Spleen (tissue), 11 donors: ENCODE measurements around the gene GNAT1. TPM values are rescaled to one million over a fixed set of nuclear protein-coding genes. Genes with fewer than 3 reads are reported as not detected.
A peak's percentile ranks its signal among the peaks of the same experiment; 100 is the strongest.

ENCODE experiments used
- DNase-seq: peaks from one replicate; pipeline ENCODE4 v3.0.0-alpha.2; 2020
- H3K27ac ChIP-seq, 8 donors: fragments of 200-600 bp; sonication (generic) in 7 of 8; 1 replicate in 4 of 8; 2 replicates in 4 of 8; pipeline versions ENCODE4 v1.5.0 to v1.8.0; 2016 to 2021; ENCODE audit warnings: inconsistent platforms in 4 of 8, mild to moderate bottlenecking in 4 of 8, moderate library complexity in 1 of 8
- H3K27me3 ChIP-seq, 7 donors: fragments of 200-600 bp; sonication (generic) in 6 of 7; replicated peaks in 1 of 7; 1 replicate in 4 of 7; 2 replicates in 3 of 7; pipeline versions ENCODE4 v1.5.0 to v1.8.0; 2016 to 2021; ENCODE audit warnings: inconsistent platforms in 3 of 7, mild to moderate bottlenecking in 1 of 7
- H3K36me3 ChIP-seq, 6 donors: fragments of 200-600 bp; sonication (generic) in 5 of 6; 1 replicate in 4 of 6; 2 replicates in 2 of 6; pipeline versions ENCODE4 v1.5.0 to v1.8.0; 2016 to 2021; ENCODE audit warnings: inconsistent platforms in 2 of 6
- H3K4me1 ChIP-seq, 6 donors: fragments of 200-600 bp; sonication (generic) in 5 of 6; 1 replicate in 3 of 6; 2 replicates in 3 of 6; pipeline versions ENCODE4 v1.5.0 to v1.8.0; 2016 to 2021; ENCODE audit warnings: inconsistent platforms in 3 of 6
- H3K4me3 ChIP-seq, 8 donors: fragments of 200-600 bp; sonication (generic) in 7 of 8; 1 replicate in 4 of 8; 2 replicates in 4 of 8; pipeline versions ENCODE4 v1.5.0 to v1.8.0; 2016 to 2021; ENCODE audit warnings: inconsistent platforms in 4 of 8, mild to moderate bottlenecking in 4 of 8, moderate library complexity in 2 of 8
- H3K9me3 ChIP-seq, 8 donors: fragments of 200-600 bp; sonication (generic) in 7 of 8; 1 replicate in 4 of 8; 2 replicates in 4 of 8; pipeline versions ENCODE4 v1.5.0 to v1.8.0; 2016 to 2021; ENCODE audit warnings: inconsistent platforms in 4 of 8
- CTCF ChIP-seq, 11 experiments: fragments of 200-600 bp in 7 of 11; fragments of 450-650 bp in 4 of 11; sonication (generic) in 4 of 11; IDR thresholded peaks in 8 of 11; conservative IDR thresholded peaks in 3 of 11; 1 replicate in 7 of 11; 2 replicates in 4 of 11; pipeline versions ENCODE4 v1.4.0 to v1.8.0; 2016 to 2021; ENCODE audit warnings: antibody characterized with exemption in 11 of 11, inconsistent platforms in 4 of 11, mild to moderate bottlenecking in 1 of 11
- POLR2A ChIP-seq, 3 donors: fragments of 450-650 bp; IDR thresholded peaks; one replicate each; pipeline ENCODE4 v1.5.1; 2017; ENCODE audit warnings: antibody characterized with exemption in 3 of 3, mild to moderate bottlenecking in 1 of 3
- POLR2AphosphoS5 ChIP-seq, 3 donors: sonication (generic); formaldehyde crosslinking; IDR thresholded peaks; one replicate each; pipeline ENCODE4 v1.5.1; 2017; ENCODE audit warnings: antibody characterized with exemption in 3 of 3
- WGBS, 5 donors: extraction: QIAGEN DNeasy Blood & Tissue Kit in 3 of 5; methylation state at CpG; one replicate each; pipeline versions ENCODE4 v1.1.5 to v1.1.7; 2013 to 2018; 5-methylcytosine and 5-hydroxymethylcytosine counted together
- intact Hi-C: fragments of 100-400 bp; cut with DNase I; formaldehyde crosslinking; loops from one replicate; pipeline ENCODE4 v1.15.0; 2023; ENCODE audit warnings: low total_unique reads
- polyA plus RNA-seq, 3 donors: library from polyadenylated mRNA; stranded (reverse); fragments of 200-250 nt; gene quantifications; one replicate each; pipeline ENCODE4 v1.2.1, GENCODE V29; 2013
- total RNA-seq, 7 donors: library from RNA; depleted of rRNA in 3 of 7; stranded (reverse); fragments of >200 nt in 3 of 7; fragmentation: NEBNext Ultra II Directional in 4 of 7; extraction: Animal tissue kit (Norgen Biotek cat#: 25700) in 4 of 7; gene quantifications; one replicate each; pipeline versions ENCODE4 v1.1.0 to v1.2.1, GENCODE V29; 2016 to 2021
- donor health status: healthy with polysubstance abuse.
- donor health status: DM: no; HTN: no; CAD: no; lungs with moderate emphysema.
- donor health status: DM: no; HTN: no; CAD: no.
- donor health status: Bipolar disorder and iron deficiency.
- donor health status: healthy.
- donor health status: DM: no; HTN: no; CAD: no.
- donor health status: DM: yes; HTN: yes; CAD: no.

Gene GNAT1
- total and polyA plus RNA-seq, 10 donors, result 0.05 to 0.44 (median 0.18) TPM; not detected in 7

DNA sequence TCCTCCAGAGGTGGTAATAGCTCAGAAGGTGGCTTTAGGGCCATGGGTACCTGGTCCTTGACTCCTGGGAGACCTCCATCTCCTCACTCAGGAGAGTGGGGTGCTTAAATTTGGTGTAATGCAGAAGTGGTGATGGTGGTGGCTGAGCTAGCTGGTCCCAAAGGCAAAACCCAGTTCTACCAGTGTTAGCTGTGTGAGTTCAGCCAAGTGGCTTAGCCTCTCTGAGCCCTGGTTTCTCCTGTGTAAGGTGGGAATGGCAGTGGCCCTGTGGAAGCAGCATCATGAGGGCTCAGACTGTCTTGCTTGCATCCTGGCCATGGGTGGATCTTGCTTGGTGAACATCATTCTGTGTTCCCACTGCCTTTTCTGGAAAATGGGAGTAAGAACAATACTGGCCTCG, 26.9 kb upstream of the GNAT1 start:
- H3K27ac ChIP-seq, result peak overlapping the region in 5 of 8 donors; percentile 73 to 82 (median 77)
- H3K4me1 ChIP-seq, result peaks cover 26 to 100% (median 79%) of the 10 kb centered on the region in 6 donors
- WGBS, 5 donors, result 53 to 68% (median 57%) methylated on average over 1 of the region's 1 CpG
- no peaks in the 10 kb centered on the region for H3K36me3 ChIP-seq
- no peak overlapping the region for H3K4me3 ChIP-seq
- TF ChIP-seq POLR2AphosphoS5 (IDR thresholded peaks at IDR 0.05) (no peak), CTCF (IDR thresholded peaks at IDR 0.05 in 8 of 11, conservative IDR thresholded peaks at IDR 0.05 in 3 of 11) (no peak), POLR2A (IDR thresholded peaks at IDR 0.05) (no peak)
- H3K9me3 ChIP-seq, result no peaks in the 10 kb centered on the region
- intact Hi-C loops, result no loop called here
- no peaks in the 10 kb centered on the region for H3K27me3 ChIP-seq
- no peak for DNase-seq

GRCh38 chr3:50164984-50165909, 26.2 kb upstream of the GNAT1 start:
- no peaks in the 10 kb centered on the region for H3K27me3 ChIP-seq
- peak overlapping the region in 1 of 8 donors; percentile 15 for H3K4me3 ChIP-seq
- intact Hi-C loops, result no loop called here
- 39 to 78% (median 61%) methylated on average over 4 to 7 of the region's 7 CpGs for WGBS, 5 donors
- no peak for TF ChIP-seq CTCF (IDR thresholded peaks at IDR 0.05 in 8 of 11, conservative IDR thresholded peaks at IDR 0.05 in 3 of 11)
- peak in 1 of 3 donors; percentile 40 for TF ChIP-seq POLR2AphosphoS5 (IDR thresholded peaks at IDR 0.05)
- no peaks in the 10 kb centered on the region for H3K36me3 ChIP-seq
- H3K4me1 ChIP-seq, result peaks cover 26 to 100% (median 82%) of the 10 kb centered on the region in 6 donors
- no peaks in the 10 kb centered on the region for H3K9me3 ChIP-seq
- no peak for DNase-seq
- peak overlapping the region in 7 of 8 donors; percentile 35 to 82 (median 74) for H3K27ac ChIP-seq

- intact Hi-C loops, result no loop called here
- 28 to 36% (median 34%) methylated on average over 12 to 15 of the region's 15 CpGs for WGBS, 5 donors
- Histone ChIP-seq H3K4me3 (peak overlapping the region in 1 of 8 donors; percentile 15), H3K27ac (peak overlapping the region; percentile 35 to 82 (median 74)), H3K4me1 (peaks cover 26 to 100% (median 80%) of the 10 kb centered on the region in 6 donors), H3K27me3 (no peaks in the 10 kb centered on the region), H3K9me3 (no peaks in the 10 kb centered on the region), H3K36me3 (no peaks in the 10 kb centered on the region)
- no peak for TF ChIP-seq POLR2A (IDR thresholded peaks at IDR 0.05)
- TF ChIP-seq POLR2AphosphoS5 (IDR thresholded peaks at IDR 0.05), result peak in 1 of 3 donors; percentile 50
- no peak for TF ChIP-seq CTCF (IDR thresholded peaks at IDR 0.05 in 8 of 11, conservative IDR thresholded peaks at IDR 0.05 in 3 of 11)
- no peak for DNase-seq
These were observed 25.4 kb upstream of the GNAT1 start for GRCh38 chr3:50165910-50166538.

DNA sequence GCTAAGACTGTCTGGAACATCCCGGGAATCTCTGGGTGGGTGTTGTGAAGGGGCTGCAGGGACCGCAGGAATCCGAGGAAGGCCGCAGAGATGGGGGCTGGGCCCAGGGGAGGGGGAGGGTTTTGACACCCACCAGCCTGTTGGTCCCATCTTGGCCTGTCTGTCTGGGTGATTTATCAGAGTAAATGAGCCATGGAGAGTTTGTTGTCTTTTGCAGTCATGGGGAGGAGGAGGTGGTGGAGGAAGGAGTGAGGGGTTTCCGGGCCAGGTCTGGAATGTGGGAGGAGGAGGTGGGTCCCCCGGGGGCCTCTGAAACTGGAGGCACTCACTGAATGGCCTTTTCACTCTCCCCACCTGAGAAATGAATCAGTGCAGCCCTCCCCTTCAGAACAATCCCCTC, 24.8 kb upstream of the GNAT1 start:
- peaks cover 23 to 100% (median 80%) of the 10 kb centered on the region in 6 donors for H3K4me1 ChIP-seq
- no peaks in the 10 kb centered on the region for H3K36me3 ChIP-seq
- intact Hi-C loops, result no loop called here
- no peaks in the 10 kb centered on the region for H3K9me3 ChIP-seq
- no peaks in the 10 kb centered on the region for H3K27me3 ChIP-seq
- no peak for DNase-seq
- H3K4me3 ChIP-seq, result peak overlapping the region in 1 of 8 donors; percentile 15
- TF ChIP-seq CTCF (IDR thresholded peaks at IDR 0.05 in 8 of 11, conservative IDR thresholded peaks at IDR 0.05 in 3 of 11) (no peak), POLR2A (IDR thresholded peaks at IDR 0.05) (no peak), POLR2AphosphoS5 (IDR thresholded peaks at IDR 0.05) (no peak)
- H3K27ac ChIP-seq, result peak overlapping the region; percentile 21 to 82 (median 74)
- WGBS, 5 donors, result 41 to 72% (median 59%) methylated on average over 6 of the region's 6 CpGs
